HTERT RPE-1 (cell line): ENCODE results near the gene FBN2.
"Not testable (repeated sequence)": the region's sequence is repeated elsewhere in the genome, so short reads cannot be mapped to it uniquely, and the experiment has no call there.

Source experiments
- in situ Hi-C: fragments of 300-500 bp; cut with MboI; formaldehyde crosslinking; loops from 4 replicates; pipeline ENCODE4 v1.14.3; 2020; ENCODE audit warnings: low sequenced_read_pairs

FBN2 gene

GRCh38 chr5:128427921-128428320 is 110.1 kb downstream of the FBN2 start:
- in situ Hi-C loops: no loop called here

- in situ Hi-C loops: no loop called here
Measured at GRCh38 chr5:128426090-128426534, 111.9 kb downstream of the FBN2 start.

- in situ Hi-C loops: no loop called here
Measured at GRCh38 chr5:128424646-128425045, 113.4 kb downstream of the FBN2 start.

- in situ Hi-C loops: no loop called here
Measured at GRCh38 chr5:128422612-128423011, 115.4 kb downstream of the FBN2 start.

GRCh38 chr5:128414469-128414868 is 123.6 kb downstream of the FBN2 start:
- in situ Hi-C loops: no loop called here

- in situ Hi-C loops: no loop called here
Measured at GRCh38 chr5:128413356-128413755, 124.7 kb downstream of the FBN2 start.

GRCh38 chr5:128412145-128412930 is 125.7 kb downstream of the FBN2 start:
- in situ Hi-C loops: no loop called here

- in situ Hi-C loops: no loop called here
Measured at GRCh38 chr5:128409166-128409800, 128.8 kb downstream of the FBN2 start.

GRCh38 chr5:128408622-128409021 is 129.4 kb downstream of the FBN2 start:
- in situ Hi-C loops: no loop called here

GRCh38 chr5:128407944-128408343 is 130.1 kb downstream of the FBN2 start:
- in situ Hi-C loops: no loop called here

GRCh38 chr5:128406803-128407202 is 131.2 kb downstream of the FBN2 start:
- in situ Hi-C loops: no loop called here

GRCh38 chr5:128405159-128405558 is 132.9 kb downstream of the FBN2 start:
- in situ Hi-C loops: no loop called here

- in situ Hi-C loops: no loop called here
Measured at GRCh38 chr5:128403333-128403732, 134.7 kb downstream of the FBN2 start.

GRCh38 chr5:128402506-128402905 is 135.5 kb downstream of the FBN2 start:
- in situ Hi-C loops: no loop called here

- in situ Hi-C loops: not testable (repeated sequence)
Measured at GRCh38 chr5:128400766-128401165, 137.3 kb downstream of the FBN2 start.

GRCh38 chr5:128399111-128399510 is 138.9 kb downstream of the FBN2 start:
- in situ Hi-C loops: no loop called here

- in situ Hi-C loops: no loop called here
Measured at GRCh38 chr5:128397876-128398275, 140.2 kb downstream of the FBN2 start.

GRCh38 chr5:128395073-128395472 is 143.0 kb downstream of the FBN2 start:
- in situ Hi-C loops: no loop called here

- in situ Hi-C loops: no loop called here
Measured at GRCh38 chr5:128384068-128384467, 154.0 kb downstream of the FBN2 start.

- in situ Hi-C loops: no loop called here
Measured at GRCh38 chr5:128380337-128380736, 157.7 kb downstream of the FBN2 start.

GRCh38 chr5:128378632-128379031 is 159.4 kb downstream of the FBN2 start:
- in situ Hi-C loops: no loop called here

GRCh38 chr5:128378196-128378595 is 159.8 kb downstream of the FBN2 start:
- in situ Hi-C loops: no loop called here
